Left lung (tissue), 10 donors: ENCODE data around the gene PIK3AP1. TPM values are rescaled to one million over a fixed set of nuclear protein-coding genes. Genes with fewer than 3 reads are reported as not detected.
A peak's percentile ranks its signal among the peaks of the same experiment; 100 is the strongest.
"Not testable (repeated sequence)": the region's sequence is repeated elsewhere in the genome, so short reads cannot be mapped to it uniquely, and the experiment has no call there.

Experiments used
- ATAC-seq: fragments of 200-7000 bp; cut with Tn5 transposase; one replicate; pipeline ENCODE4 v1.9.1; 2020; ENCODE audit warnings: moderate library complexity
- DNase-seq, 4 donors: peaks; one replicate each; pipeline ENCODE4 v3.0.0-alpha.2; 2013 to 2020
- H3K27ac ChIP-seq, 2 donors: fragments of 200-600 bp; sonication (generic) in 1 of 2; one replicate each; pipeline versions ENCODE4 v1.5.0 to v1.8.0; 2020 to 2021
- H3K27me3 ChIP-seq, 2 donors: fragments of 200-600 bp; sonication (generic) in 1 of 2; one replicate each; pipeline versions ENCODE4 v1.5.0 to v1.8.0; 2020 to 2021
- H3K36me3 ChIP-seq, 2 donors: fragments of 200-600 bp; sonication (generic) in 1 of 2; one replicate each; pipeline versions ENCODE4 v1.5.0 to v1.8.0; 2020 to 2021
- H3K4me1 ChIP-seq, 2 donors: fragments of 200-600 bp; one replicate each; pipeline ENCODE4 v1.8.0; 2021
- H3K4me3 ChIP-seq, 2 donors: fragments of 200-600 bp; sonication (generic) in 1 of 2; one replicate each; pipeline versions ENCODE4 v1.5.0 to v1.8.0; 2020 to 2021; ENCODE audit warnings: mild to moderate bottlenecking in 1 of 2
- H3K9me3 ChIP-seq, 2 donors: fragments of 200-600 bp; sonication (generic) in 1 of 2; one replicate each; pipeline versions ENCODE4 v1.5.0 to v1.8.0; 2020 to 2021
- intact Hi-C, 2 donors: fragments of 100-400 bp; cut with DNase I; formaldehyde crosslinking; loops; one replicate each; pipeline versions ENCODE4 v1.11.2 to v1.14.2; 2022
- polyA plus RNA-seq, 6 donors: library from polyadenylated mRNA; unstranded; fragments of 120-200 nt; gene quantifications; one replicate each; pipeline ENCODE4 v1.2.1, GENCODE V29; 2013; ENCODE audit not compliant: insufficient read length in 6 of 6
- total RNA-seq, 2 donors: library from RNA; stranded (reverse); fragmentation: NEBNext Ultra II Directional; extraction: Animal tissue kit (Norgen Biotek cat#: 25700); gene quantifications; one replicate each; pipeline ENCODE4 v1.2.1, GENCODE V29; 2021
- TF ChIP-seq, protein P1 (sequence below), 2 donors: fragments of 200-600 bp; sonication (generic) in 1 of 2; IDR thresholded peaks; one replicate each; pipeline versions ENCODE4 v1.5.0 to v1.8.0; 2021; ENCODE audit warnings: antibody characterized with exemption in 2 of 2
- donor health status: DM: no; HTN: yes; CAD: no.
- donor health status: DM: no; HTN: no; CAD: no.

PIK3AP1 gene
- total and polyA plus RNA-seq, 8 donors, result 2.3 to 91.3 (median 3.6) TPM

- Histone ChIP-seq H3K9me3 (no peaks in the 10 kb centered on the region), H3K4me3 (no peak overlapping the region), H3K27me3 (no peaks in the 10 kb centered on the region), H3K36me3 (no peaks in the 10 kb centered on the region), H3K4me1 (peaks cover 0 to 83% of the 10 kb centered on the region in 2 donors), H3K27ac (peak overlapping the region in 1 of 2 donors; percentile 39)
- no peak for DNase-seq
- no peak for ATAC-seq
- TF ChIP-seq, protein P1, sequence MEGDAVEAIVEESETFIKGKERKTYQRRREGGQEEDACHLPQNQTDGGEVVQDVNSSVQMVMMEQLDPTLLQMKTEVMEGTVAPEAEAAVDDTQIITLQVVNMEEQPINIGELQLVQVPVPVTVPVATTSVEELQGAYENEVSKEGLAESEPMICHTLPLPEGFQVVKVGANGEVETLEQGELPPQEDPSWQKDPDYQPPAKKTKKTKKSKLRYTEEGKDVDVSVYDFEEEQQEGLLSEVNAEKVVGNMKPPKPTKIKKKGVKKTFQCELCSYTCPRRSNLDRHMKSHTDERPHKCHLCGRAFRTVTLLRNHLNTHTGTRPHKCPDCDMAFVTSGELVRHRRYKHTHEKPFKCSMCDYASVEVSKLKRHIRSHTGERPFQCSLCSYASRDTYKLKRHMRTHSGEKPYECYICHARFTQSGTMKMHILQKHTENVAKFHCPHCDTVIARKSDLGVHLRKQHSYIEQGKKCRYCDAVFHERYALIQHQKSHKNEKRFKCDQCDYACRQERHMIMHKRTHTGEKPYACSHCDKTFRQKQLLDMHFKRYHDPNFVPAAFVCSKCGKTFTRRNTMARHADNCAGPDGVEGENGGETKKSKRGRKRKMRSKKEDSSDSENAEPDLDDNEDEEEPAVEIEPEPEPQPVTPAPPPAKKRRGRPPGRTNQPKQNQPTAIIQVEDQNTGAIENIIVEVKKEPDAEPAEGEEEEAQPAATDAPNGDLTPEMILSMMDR (IDR thresholded peaks at IDR 0.05), result no peak
- intact Hi-C loops, result no loop called here
These were observed 35.0 kb downstream of the PIK3AP1 start for GRCh38 chr10:96685306-96685705.

GRCh38 chr10:96684826-96685225 is 35.5 kb downstream of the PIK3AP1 start:
- Histone ChIP-seq H3K4me3 (no peak overlapping the region), H3K9me3 (no peaks in the 10 kb centered on the region), H3K36me3 (no peaks in the 10 kb centered on the region), H3K27me3 (no peaks in the 10 kb centered on the region), H3K4me1 (peaks cover 0 to 78% of the 10 kb centered on the region in 2 donors), H3K27ac (peak overlapping the region in 1 of 2 donors; percentile 39)
- no peak for DNase-seq
- TF ChIP-seq, protein P1 (IDR thresholded peaks at IDR 0.05), result no peak
- intact Hi-C loops, result no loop called here
- ATAC-seq, result no peak

DNA sequence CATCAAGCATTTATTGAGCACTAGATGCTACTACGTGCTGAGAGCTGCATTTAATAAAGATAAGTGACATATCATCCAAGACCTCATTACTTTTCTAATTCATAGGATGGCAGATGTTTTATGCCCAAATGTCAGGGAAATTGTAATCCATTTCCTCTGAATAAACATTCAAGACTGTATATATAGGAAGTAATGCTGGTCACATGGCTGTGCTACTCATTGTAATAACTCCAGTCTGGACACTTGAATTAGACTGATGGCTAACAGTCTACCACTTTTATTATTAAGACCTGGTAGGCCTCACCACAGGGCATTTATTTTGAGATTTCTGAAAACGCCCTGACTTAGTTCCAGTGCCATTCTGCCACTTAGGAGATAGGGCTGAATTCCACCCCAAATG is 36.6 kb downstream of the PIK3AP1 start:
- DNase-seq (no peak), ATAC-seq (no peak)
- Histone ChIP-seq H3K4me1 (peaks cover 0 to 72% of the 10 kb centered on the region in 2 donors), H3K27me3 (no peaks in the 10 kb centered on the region), H3K36me3 (no peaks in the 10 kb centered on the region), H3K27ac (peak overlapping the region in 1 of 2 donors; percentile 39), H3K4me3 (no peak overlapping the region), H3K9me3 (no peaks in the 10 kb centered on the region)
- intact Hi-C loops, result no loop called here
- TF ChIP-seq, protein P1 (IDR thresholded peaks at IDR 0.05), result no peak

GRCh38 chr10:96683065-96683464 is 37.2 kb downstream of the PIK3AP1 start:
- TF ChIP-seq, protein P1 (IDR thresholded peaks at IDR 0.05), result no peak
- no peak overlapping the region for H3K27ac ChIP-seq
- H3K9me3 ChIP-seq, result no peaks in the 10 kb centered on the region
- H3K27me3 ChIP-seq, result no peaks in the 10 kb centered on the region
- no peak overlapping the region for H3K4me3 ChIP-seq
- DNase-seq (no peak), ATAC-seq (no peak)
- H3K4me1 ChIP-seq, result peaks cover 0 to 66% of the 10 kb centered on the region in 2 donors
- intact Hi-C loops, result no loop called here
- no peaks in the 10 kb centered on the region for H3K36me3 ChIP-seq

DNA sequence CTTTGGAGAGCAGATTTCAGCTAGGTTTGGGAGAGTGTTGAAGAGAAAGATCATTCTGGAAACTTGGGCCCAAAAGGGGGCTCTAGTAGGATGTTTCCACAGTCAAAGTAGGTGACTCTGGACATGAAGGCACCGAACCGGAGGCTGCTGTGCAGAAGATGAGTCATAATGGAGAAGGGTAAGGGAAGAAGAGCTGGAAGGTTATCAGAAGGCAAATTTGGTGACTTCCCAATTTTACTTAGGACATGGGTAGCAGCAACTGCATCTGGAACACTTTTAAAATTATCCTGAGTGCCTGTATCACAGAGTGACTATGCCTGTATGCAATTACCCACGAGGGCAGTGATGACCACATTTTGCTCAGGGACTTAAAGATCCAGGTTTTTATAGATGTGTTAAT is 38.8 kb downstream of the PIK3AP1 start:
- TF ChIP-seq, protein P1 (IDR thresholded peaks at IDR 0.05), result no peak
- no peak for ATAC-seq
- DNase-seq, result no peak
- Histone ChIP-seq H3K27me3 (no peaks in the 10 kb centered on the region), H3K27ac (no peak overlapping the region), H3K4me1 (peaks cover 0 to 57% of the 10 kb centered on the region in 2 donors), H3K4me3 (no peak overlapping the region), H3K9me3 (no peaks in the 10 kb centered on the region), H3K36me3 (no peaks in the 10 kb centered on the region)
- intact Hi-C loops, result no loop called here

GRCh38 chr10:96680463-96680862 is 39.9 kb downstream of the PIK3AP1 start:
- H3K4me3 ChIP-seq, H3K9me3 ChIP-seq, DNase-seq, H3K36me3 ChIP-seq, H3K27me3 ChIP-seq, ATAC-seq, intact Hi-C loops, H3K27ac ChIP-seq: not testable (repeated sequence)
- peaks cover 0 to 57% of the 10 kb centered on the region in 2 donors for H3K4me1 ChIP-seq
